Mammary epithelial cell (primary cell): ENCODE measurements around the gene C12orf50.

Source experiments
- EZH2 ChIP-seq: IDR thresholded peaks from 2 replicates; pipeline ENCODE4 v1.6.1; 2012; ENCODE audit warnings: low read length, inconsistent platforms, borderline replicate concordance
- TF ChIP-seq, protein P1 (sequence below), 2 donors: IDR thresholded peaks in 1 of 2; conservative IDR thresholded peaks in 1 of 2; 2 replicates each; pipeline ENCODE4 v1.5.1; 2011 to 2012; ENCODE audit warnings: inconsistent platforms in 2 of 2, low read length in 2 of 2, mild to moderate bottlenecking in 2 of 2, control low read depth in 1 of 2, low read depth in 1 of 2; ENCODE audit not compliant: insufficient read depth in 1 of 2; ENCODE audit errors: extremely low read depth in 1 of 2

DNA sequence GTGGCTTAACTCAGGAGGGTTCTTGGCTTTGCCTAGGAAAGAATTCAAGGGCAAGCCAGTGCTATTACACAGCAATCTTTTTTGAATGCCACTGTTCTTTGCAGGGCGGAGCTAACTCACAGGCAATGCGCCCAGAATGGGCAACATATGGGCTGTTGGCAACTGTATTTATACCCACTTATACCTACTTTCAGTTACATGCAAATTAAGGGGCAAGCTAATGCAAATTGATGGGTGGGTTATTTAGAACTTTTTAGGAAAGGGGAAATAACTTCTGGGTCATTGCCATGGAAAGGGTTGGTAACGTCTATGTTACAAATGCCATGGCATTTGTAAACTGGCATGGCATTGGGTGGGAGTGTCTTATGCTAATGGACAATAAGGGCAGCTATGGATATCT is 85.4 kb downstream of the C12orf50 start:
- TF ChIP-seq, protein P1, sequence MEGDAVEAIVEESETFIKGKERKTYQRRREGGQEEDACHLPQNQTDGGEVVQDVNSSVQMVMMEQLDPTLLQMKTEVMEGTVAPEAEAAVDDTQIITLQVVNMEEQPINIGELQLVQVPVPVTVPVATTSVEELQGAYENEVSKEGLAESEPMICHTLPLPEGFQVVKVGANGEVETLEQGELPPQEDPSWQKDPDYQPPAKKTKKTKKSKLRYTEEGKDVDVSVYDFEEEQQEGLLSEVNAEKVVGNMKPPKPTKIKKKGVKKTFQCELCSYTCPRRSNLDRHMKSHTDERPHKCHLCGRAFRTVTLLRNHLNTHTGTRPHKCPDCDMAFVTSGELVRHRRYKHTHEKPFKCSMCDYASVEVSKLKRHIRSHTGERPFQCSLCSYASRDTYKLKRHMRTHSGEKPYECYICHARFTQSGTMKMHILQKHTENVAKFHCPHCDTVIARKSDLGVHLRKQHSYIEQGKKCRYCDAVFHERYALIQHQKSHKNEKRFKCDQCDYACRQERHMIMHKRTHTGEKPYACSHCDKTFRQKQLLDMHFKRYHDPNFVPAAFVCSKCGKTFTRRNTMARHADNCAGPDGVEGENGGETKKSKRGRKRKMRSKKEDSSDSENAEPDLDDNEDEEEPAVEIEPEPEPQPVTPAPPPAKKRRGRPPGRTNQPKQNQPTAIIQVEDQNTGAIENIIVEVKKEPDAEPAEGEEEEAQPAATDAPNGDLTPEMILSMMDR (conservative IDR thresholded peaks at IDR 0.05 in 1 of 2, IDR thresholded peaks at IDR 0.05 in 1 of 2; ENCODE audit: extremely low read depth in 1 of 2, insufficient read depth in 1 of 2, low read depth in 1 of 2, low read length in 2 of 2) = no peak
- TF ChIP-seq EZH2 = no peak
